H1 (cell line): ENCODE data around the gene KRT75. TPM values are rescaled to one million over a fixed set of nuclear protein-coding genes. Genes with fewer than 3 reads are reported as not detected.

Experiments
- CTCF ChIA-PET: fragments of 300-600 bp; sonication (Branson Sonifier 250); formaldehyde crosslinking; loops from one replicate; lab custom pipeline; 2021; ENCODE audit not compliant: partially characterized antibody; lab: Charles Lee
- POLR2A ChIA-PET: fragments of 300-600 bp; sonication (Branson Sonifier 250); formaldehyde crosslinking; loops from one replicate; lab custom pipeline; 2021; ENCODE audit warnings: inconsistent platforms; ENCODE audit not compliant: partially characterized antibody; lab: Charles Lee
- DNase-seq, 2 experiments: peaks; one replicate each; pipeline versions ENCODE4 v3.0.0 to v3.0.0-alpha.2; 2010 to 2022; ENCODE audit warnings: low spot score in 2 of 2, low read depth in 1 of 2, mixed read lengths in 1 of 2
- FAIRE-seq: peaks from 2 replicates; lab custom pipeline; 2011; peaks lifted over from hg19 to GRCh38; lab: Jason Lieb, UNC
- H2AFZ ChIP-seq: 2 replicates; pipeline ENCODE4 v1.8.1; 2012; ENCODE audit warnings: low read length, inconsistent platforms
- H2AK5ac ChIP-seq: 2 replicates; pipeline ENCODE4 v1.6.1; 2013; ENCODE audit warnings: low read depth, low read length
- H2BK120ac ChIP-seq: replicated peaks from 2 replicates; pipeline ENCODE3; 2013; ENCODE audit warnings: low read depth, low read length, inconsistent platforms
- H2BK12ac ChIP-seq: 2 replicates; pipeline ENCODE4 v1.6.1; 2013; ENCODE audit warnings: low read depth, low read length
- H2BK15ac ChIP-seq: 2 replicates; pipeline ENCODE4 v1.6.1; 2013; ENCODE audit warnings: low read length
- H2BK20ac ChIP-seq: 2 replicates; pipeline ENCODE4 v1.6.1; 2013; ENCODE audit warnings: low read length
- H2BK5ac ChIP-seq: 2 replicates; pipeline ENCODE4 v1.6.1; 2013; ENCODE audit warnings: low read depth, low read length
- H3K14ac ChIP-seq: 2 replicates; pipeline ENCODE4 v1.6.1; 2013; ENCODE audit warnings: inconsistent platforms; ENCODE audit not compliant: insufficient read length
- H3K18ac ChIP-seq: 2 replicates; pipeline ENCODE4 v1.6.1; 2013; ENCODE audit warnings: low read length; ENCODE audit errors: extremely low read depth
- H3K23ac ChIP-seq: 2 replicates; pipeline ENCODE4 v1.6.1; 2013; ENCODE audit warnings: inconsistent platforms; ENCODE audit not compliant: insufficient read length
- H3K23me2 ChIP-seq: 2 replicates; pipeline ENCODE4 v1.6.1; 2013; ENCODE audit warnings: low read depth, low read length
- H3K27ac ChIP-seq: 2 replicates; pipeline ENCODE4 v1.6.1; 2011; ENCODE audit warnings: low read depth, low read length, inconsistent platforms
- H3K27me3 ChIP-seq, 4 experiments: replicated peaks in 1 of 4; 1 replicate in 1 of 4; 2 replicates in 3 of 4; pipeline versions ENCODE4 v1.6.1 to v1.8.1; 2011 to 2013; ENCODE audit warnings: low read length in 3 of 4, mild to moderate bottlenecking in 3 of 4, inconsistent platforms in 2 of 4, mixed read lengths in 2 of 4, moderate library complexity in 1 of 4; ENCODE audit not compliant: control insufficient read depth in 3 of 4, insufficient read depth in 3 of 4; ENCODE audit errors: extremely low read depth in 1 of 4
- H3K36me3 ChIP-seq, 4 experiments: 2 replicates each; pipeline versions ENCODE4 v1.6.1 to v1.8.1; 2011 to 2013; ENCODE audit warnings: mild to moderate bottlenecking in 4 of 4, low read length in 3 of 4, moderate library complexity in 2 of 4, control low read depth in 1 of 4, inconsistent platforms in 1 of 4; ENCODE audit not compliant: insufficient read depth in 4 of 4, control insufficient read depth in 2 of 4
- H3K4ac ChIP-seq: replicated peaks from 2 replicates; pipeline ENCODE3; 2013; ENCODE audit warnings: low read length, low read depth, mixed read lengths, inconsistent platforms; ENCODE audit not compliant: insufficient read length
- H3K4me1 ChIP-seq, 4 experiments: replicated peaks in 1 of 4; 1 replicate in 1 of 4; 2 replicates in 3 of 4; pipeline versions ENCODE4 v1.6.1 to v1.8.1; 2011 to 2013; ENCODE audit warnings: low read length in 3 of 4, inconsistent platforms in 2 of 4, mixed read lengths in 1 of 4; ENCODE audit not compliant: insufficient read depth in 4 of 4, control insufficient read depth in 3 of 4
- H3K4me2 ChIP-seq, 2 experiments: 2 replicates each; pipeline versions ENCODE4 v1.6.1 to v1.8.1; 2011 to 2013; ENCODE audit warnings: low read depth in 2 of 2, low read length in 2 of 2, control low read depth in 1 of 2, inconsistent platforms in 1 of 2, mild to moderate bottlenecking in 1 of 2; ENCODE audit not compliant: insufficient read depth in 1 of 2
- H3K4me3 ChIP-seq, 4 experiments: fragments of 200-600, 300-600 bp in 1 of 4; sonication (generic), shearing (Covaris generic), sonication (Bioruptor Twin) in 1 of 4; 2 replicates each; pipeline versions ENCODE4 v1.5.1 to v1.8.1; 2011 to 2016; ENCODE audit warnings: low read length in 4 of 4, low read depth in 3 of 4, control low read depth in 2 of 4, inconsistent platforms in 2 of 4, mild to moderate bottlenecking in 2 of 4, mixed read lengths in 1 of 4, moderate library complexity in 1 of 4; ENCODE audit not compliant: insufficient read depth in 2 of 4; ENCODE audit errors: extremely low read depth in 1 of 4
- H3K56ac ChIP-seq: replicated peaks from 2 replicates; pipeline ENCODE3; 2013; ENCODE audit warnings: low read depth, mild to moderate bottlenecking, mixed read lengths, low read length, inconsistent platforms; ENCODE audit not compliant: insufficient read length
- H3K79me1 ChIP-seq: 2 replicates; pipeline ENCODE4 v1.6.1; 2013; ENCODE audit warnings: low read depth, low read length, control low read depth
- H3K79me2 ChIP-seq, 2 experiments: 2 replicates each; pipeline versions ENCODE4 v1.6.1 to v1.8.1; 2012 to 2013; ENCODE audit warnings: low read length in 2 of 2, mild to moderate bottlenecking in 2 of 2, inconsistent platforms in 1 of 2; ENCODE audit not compliant: insufficient read depth in 2 of 2, control insufficient read depth in 1 of 2
- H3K9ac ChIP-seq, 4 experiments: replicated peaks in 1 of 4; 1 replicate in 1 of 4; 2 replicates in 3 of 4; pipeline versions ENCODE4 v1.6.1 to v1.8.1; 2011 to 2013; ENCODE audit warnings: low read depth in 3 of 4, low read length in 3 of 4, control low read depth in 2 of 4, mild to moderate bottlenecking in 2 of 4, moderate library complexity in 2 of 4, inconsistent platforms in 1 of 4; ENCODE audit errors: extremely low read depth in 1 of 4
- H3K9me3 ChIP-seq, 2 experiments: 2 replicates each; pipeline versions ENCODE4 v1.6.1 to v1.8.1; 2012 to 2013; ENCODE audit warnings: mild to moderate bottlenecking in 2 of 2, moderate library complexity in 2 of 2, control low read depth in 1 of 2, inconsistent platforms in 1 of 2, low read depth in 1 of 2, low read length in 1 of 2, mixed read lengths in 1 of 2; ENCODE audit not compliant: insufficient read depth in 2 of 2
- H4K20me1 ChIP-seq, 2 experiments: replicated peaks in 1 of 2; 2 replicates each; pipeline versions ENCODE3 to v1.8.1; 2011 to 2013; ENCODE audit warnings: inconsistent platforms in 2 of 2, low read length in 2 of 2, mild to moderate bottlenecking in 1 of 2; ENCODE audit not compliant: insufficient read depth in 2 of 2, control insufficient read depth in 1 of 2
- H4K5ac ChIP-seq: 2 replicates; pipeline ENCODE4 v1.6.1; 2013; ENCODE audit warnings: low read length, low read depth, mixed read lengths, inconsistent platforms; ENCODE audit not compliant: insufficient read length
- H4K8ac ChIP-seq: 2 replicates; pipeline ENCODE4 v1.8.0; 2013; ENCODE audit warnings: mild to moderate bottlenecking, moderate library complexity, low read length, inconsistent platforms; ENCODE audit not compliant: insufficient read depth; ENCODE audit errors: extremely low read depth
- H4K91ac ChIP-seq: replicated peaks from 2 replicates; pipeline ENCODE3; 2013; ENCODE audit warnings: low read length, mixed read lengths, inconsistent platforms; ENCODE audit not compliant: insufficient read length
- CBX5 ChIP-seq: fragments of 300-800, 300-1000 bp; sonication (generic); IDR thresholded peaks from 2 replicates; pipeline ENCODE4 v1.7.1; 2016; ENCODE audit warnings: antibody characterized with exemption, low read length, low read depth
- EGR1 ChIP-seq: IDR thresholded peaks from 2 replicates; pipeline ENCODE4 v1.6.1; 2011; ENCODE audit warnings: low read depth, low read length, borderline replicate concordance
- EZH2 ChIP-seq: fragments of 200-600 bp; sonication (generic); IDR thresholded peaks from 2 replicates; pipeline ENCODE4 v1.7.1; 2012; ENCODE audit warnings: low read depth, mild to moderate bottlenecking, moderate library complexity, low read length, inconsistent platforms; ENCODE audit not compliant: severe bottlenecking
- JUN ChIP-seq: IDR thresholded peaks from 2 replicates; pipeline ENCODE4 v1.6.1; 2011; ENCODE audit warnings: low read depth, mild to moderate bottlenecking, improper control_type of control experiment, low read length
- KDM1A ChIP-seq: fragments of 200-600, 300-600 bp; sonication (generic); IDR thresholded peaks from 2 replicates; pipeline ENCODE4 v1.7.1; 2016; ENCODE audit warnings: mild to moderate bottlenecking, low read length, borderline replicate concordance
- RFX5 ChIP-seq: IDR thresholded peaks from 2 replicates; pipeline ENCODE4 v1.6.1; 2011; ENCODE audit warnings: low read depth, low read length, improper control_type of control experiment, borderline replicate concordance
- TAF1 ChIP-seq: IDR thresholded peaks from 2 replicates; pipeline ENCODE4 v1.6.1; 2011; ENCODE audit warnings: mild to moderate bottlenecking, low read depth, low read length
- TBP ChIP-seq: IDR thresholded peaks from 2 replicates; pipeline ENCODE4 v1.6.1; 2011; ENCODE audit warnings: low read depth, low read length, improper control_type of control experiment
- TCF12 ChIP-seq: IDR thresholded peaks from 2 replicates; pipeline ENCODE4 v1.6.1; 2011; ENCODE audit warnings: low read depth, mild to moderate bottlenecking, low read length
- ZNF274 ChIP-seq: IDR thresholded peaks from 2 replicates; pipeline ENCODE4 v1.7.0; 2012; ENCODE audit warnings: low read length, borderline replicate concordance; ENCODE audit errors: extremely low read depth
- WGBS, 2 experiments: shearing (Covaris generic) in 1 of 2; methylation state at CpG; one replicate each; pipeline versions ENCODE4 v1.1.6 to v1.1.7; 2013 to 2015; ENCODE audit warnings: low lambda C conversion rate in 2 of 2, mixed read lengths in 2 of 2, inconsistent platforms in 1 of 2, low coverage in 1 of 2, missing lambda C conversion rate in 1 of 2; ENCODE audit not compliant: insufficient replicate concordance in 2 of 2, insufficient coverage in 1 of 2, insufficient read length in 1 of 2; ENCODE audit errors: extremely low coverage in 1 of 2, missing lambda C conversion rate in 1 of 2; 5-methylcytosine and 5-hydroxymethylcytosine counted together
- polyA plus RNA-seq, 7 experiments: library from polyadenylated mRNA; depleted of rRNA in 3 of 7; stranded (reverse) in 5 of 7; unstranded in 2 of 7; fragments of >200 nt in 5 of 7; fragments of 200-250 nt in 2 of 7; gene quantifications; 1 replicate in 5 of 7; 2 replicates in 1 of 7; 4 replicates in 1 of 7; pipeline versions ENCODE4 v1.2.1 to v1.2.3, GENCODE V29; 2011 to 2013; ENCODE audit warnings: missing spikeins in 2 of 7, mixed read lengths in 2 of 7
- total RNA-seq: library from RNA; stranded (reverse); fragmentation: NEBNext Ultra II Directional; extraction: Animal tissue kit (Norgen Biotek cat#: 25700); gene quantifications from 2 replicates; pipeline ENCODE4 v1.2.1, GENCODE V29; 2021
- TF ChIP-seq, protein P1 (sequence below), 3 experiments: IDR thresholded peaks; 1 replicate in 2 of 3; 2 replicates in 1 of 3; pipeline versions ENCODE4 v1.5.1 to v1.6.1; 2011; ENCODE audit warnings: low read length in 3 of 3, mild to moderate bottlenecking in 3 of 3, inconsistent platforms in 2 of 3, low read depth in 1 of 3, moderate library complexity in 1 of 3; ENCODE audit not compliant: insufficient read depth in 1 of 3; ENCODE audit errors: control extremely low read depth in 1 of 3

Gene KRT75
- total and polyA plus RNA-seq, 2 of the 8 experiments (the other 6 are each of a cell fraction or from before 2014, with no cell fraction given): not detected

DNA sequence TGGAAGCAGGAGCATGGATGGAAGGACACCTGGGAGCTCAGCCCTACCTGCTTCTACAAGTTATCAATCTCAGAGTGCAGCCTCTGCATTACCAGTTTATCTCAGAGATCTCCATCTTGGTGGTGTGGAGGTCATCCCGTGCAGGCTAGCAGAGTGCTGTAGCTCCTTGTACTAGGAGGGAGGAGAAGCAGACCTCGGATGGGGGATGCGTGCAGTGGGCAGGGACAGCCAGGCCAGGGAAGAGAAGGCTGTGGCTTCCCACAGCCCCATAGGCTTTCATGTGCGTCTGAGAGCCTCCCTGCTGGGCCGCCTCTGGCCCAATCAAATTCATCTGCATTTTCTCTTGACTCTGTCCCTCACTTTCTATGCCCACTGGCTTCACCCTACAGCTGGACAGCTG is 19.2 kb downstream of the KRT75 start:
- CTCF ChIA-PET: interaction anchor here (0.6 to 7.8 kb wide), 18 partner anchors 8 to 462 kb away, joined by 3 to 46 read pairs (median 4); no protein-coding TSS in a partner anchor
- Histone ChIP-seq H3K4me2 (no peak overlapping the region; a peak in 1 of 4 replicates), H2BK5ac (no peak overlapping the region), H3K4me1 (no peaks in the 10 kb centered on the region), H4K8ac (no peak overlapping the region), H3K79me2 (no peaks in the 10 kb centered on the region), H3K27ac (no peak overlapping the region), H3K4ac (no peak overlapping the region), H3K9me3 (no peaks in the 10 kb centered on the region), H2AK5ac (no peak overlapping the region), H2BK120ac (no peak overlapping the region), H3K14ac (no peak overlapping the region), H2BK15ac (no peak overlapping the region), H3K36me3 (no peaks in the 10 kb centered on the region), H3K9ac (0 out of 7 replicates have a peak overlapping the region, but pooled peaks of 1 of the 4 experiments have one; percentile 30), H4K20me1 (no peaks in the 10 kb centered on the region), H2BK12ac (no peak overlapping the region), H3K79me1 (no peaks in the 10 kb centered on the region), H2BK20ac (no peak overlapping the region), H3K27me3 (no peaks in the 10 kb centered on the region), H4K5ac (no peak overlapping the region), H3K23me2 (no peaks in the 10 kb centered on the region), H3K18ac (no peak overlapping the region), H3K56ac (no peak overlapping the region), H3K4me3 (no peak overlapping the region), H2AFZ (no peak overlapping the region), H4K91ac (no peak overlapping the region), H3K23ac (no peak overlapping the region)
- no peak for DNase-seq
- POLR2A ChIA-PET: no interaction called here
- FAIRE-seq: no peak
- 66% methylated on average over 5 of the region's 5 CpGs; no CpG with 5 or more reads in 1 of the 2 experiments for WGBS, 2 experiments
- no peak for TF ChIP-seq TAF1
- TF ChIP-seq TCF12: no peak
- TF ChIP-seq, protein P1, sequence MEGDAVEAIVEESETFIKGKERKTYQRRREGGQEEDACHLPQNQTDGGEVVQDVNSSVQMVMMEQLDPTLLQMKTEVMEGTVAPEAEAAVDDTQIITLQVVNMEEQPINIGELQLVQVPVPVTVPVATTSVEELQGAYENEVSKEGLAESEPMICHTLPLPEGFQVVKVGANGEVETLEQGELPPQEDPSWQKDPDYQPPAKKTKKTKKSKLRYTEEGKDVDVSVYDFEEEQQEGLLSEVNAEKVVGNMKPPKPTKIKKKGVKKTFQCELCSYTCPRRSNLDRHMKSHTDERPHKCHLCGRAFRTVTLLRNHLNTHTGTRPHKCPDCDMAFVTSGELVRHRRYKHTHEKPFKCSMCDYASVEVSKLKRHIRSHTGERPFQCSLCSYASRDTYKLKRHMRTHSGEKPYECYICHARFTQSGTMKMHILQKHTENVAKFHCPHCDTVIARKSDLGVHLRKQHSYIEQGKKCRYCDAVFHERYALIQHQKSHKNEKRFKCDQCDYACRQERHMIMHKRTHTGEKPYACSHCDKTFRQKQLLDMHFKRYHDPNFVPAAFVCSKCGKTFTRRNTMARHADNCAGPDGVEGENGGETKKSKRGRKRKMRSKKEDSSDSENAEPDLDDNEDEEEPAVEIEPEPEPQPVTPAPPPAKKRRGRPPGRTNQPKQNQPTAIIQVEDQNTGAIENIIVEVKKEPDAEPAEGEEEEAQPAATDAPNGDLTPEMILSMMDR (IDR thresholded peaks at IDR 0.05; ENCODE audit: control extremely low read depth in 1 of 3, insufficient read depth in 1 of 3, low read depth in 1 of 3, low read length in 3 of 3): no peak
- TF ChIP-seq ZNF274: no peak
- TF ChIP-seq TBP: no peak
- no peak for TF ChIP-seq EZH2
- no peak for TF ChIP-seq KDM1A
- no peak for TF ChIP-seq RFX5
- no peak for TF ChIP-seq EGR1
- no peak for TF ChIP-seq JUN
- TF ChIP-seq CBX5: no peak
